D721Med (cell line): Measurements from ENCODE around the gene SPATA3.

Experiments
- DNase-seq: peaks from one replicate; pipeline ENCODE4 v3.0.0; 2011; ENCODE audit warnings: low spot score; ENCODE audit not compliant: insufficient read length
- FAIRE-seq: peaks from 2 replicates; lab custom pipeline; 2011; peaks lifted over from hg19 to GRCh38; lab: Jason Lieb, UNC
- CTCF ChIP-seq: IDR thresholded peaks from 2 replicates; pipeline ENCODE4 v1.5.1; 2012; ENCODE audit warnings: mild to moderate bottlenecking, control low read depth; ENCODE audit not compliant: insufficient read depth; ENCODE audit errors: missing control alignments

The SPATA3 gene

DNA sequence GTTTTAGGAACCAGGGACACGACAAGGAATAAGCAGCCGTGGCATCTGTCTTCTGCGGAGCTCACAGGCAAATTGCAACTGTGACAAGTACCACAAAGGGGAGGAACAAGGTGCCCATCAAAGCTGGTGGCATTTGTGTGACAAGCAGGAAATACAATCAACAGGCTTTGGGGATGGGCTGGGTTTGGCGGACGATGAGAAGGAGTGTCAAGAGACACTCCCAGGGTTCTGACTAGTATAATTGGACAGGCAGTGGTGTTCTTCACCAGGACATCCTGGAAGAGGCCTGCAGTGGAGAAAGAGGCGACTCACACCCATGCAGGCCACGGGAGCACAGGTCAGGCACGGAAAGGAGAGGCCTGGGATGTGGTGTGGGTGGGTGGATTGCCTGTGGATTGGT is 14.2 kb upstream of the SPATA3 start:
- no peak for FAIRE-seq
- no peak for TF ChIP-seq CTCF
- DNase-seq, result no peak

DNA sequence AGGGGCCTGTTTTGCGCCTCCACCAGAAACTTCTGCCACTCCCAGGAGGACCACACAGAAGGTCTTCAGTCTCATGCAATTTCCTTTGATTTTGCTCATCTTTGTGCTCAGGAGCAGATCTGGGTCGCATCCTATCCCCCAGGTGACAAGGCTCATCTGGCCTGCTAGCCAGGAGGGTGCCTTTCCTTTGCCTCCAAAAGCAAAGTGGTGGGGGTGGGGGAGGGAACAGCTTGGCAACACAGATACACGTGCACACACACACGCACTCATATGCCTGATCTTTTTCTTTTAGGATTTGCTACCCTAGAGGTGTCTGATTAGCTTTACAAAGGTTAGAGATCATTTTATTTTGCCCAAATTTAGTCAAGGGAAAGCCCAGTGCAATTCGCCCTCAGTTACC is 13.8 kb upstream of the SPATA3 start:
- no peak for TF ChIP-seq CTCF
- FAIRE-seq, result no peak
- no peak for DNase-seq

DNA sequence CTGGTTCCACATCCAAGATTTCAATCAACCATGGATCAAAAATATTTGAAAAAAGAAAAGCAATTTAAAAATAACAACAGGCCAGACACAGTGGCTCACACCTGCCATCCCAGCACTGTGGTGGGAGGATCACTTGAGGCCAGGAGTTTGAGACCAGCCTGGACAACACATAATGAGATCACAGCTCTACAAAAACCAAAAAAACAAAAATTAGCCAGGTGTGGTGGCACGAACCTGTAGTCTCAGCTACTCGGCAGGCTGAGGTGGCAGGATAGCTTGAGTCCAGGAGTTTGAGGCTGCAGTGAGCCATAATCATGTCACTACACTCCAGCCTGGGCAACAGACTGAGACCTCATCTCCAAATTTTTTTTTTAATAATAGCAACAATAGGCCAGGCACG is 13.4 kb upstream of the SPATA3 start:
- FAIRE-seq (no peak), DNase-seq (no peak)
- TF ChIP-seq CTCF, result no peak

- DNase-seq, result no peak
- no peak for TF ChIP-seq CTCF
- FAIRE-seq, result no peak
Observed at GRCh38 chr2:230983566-230983965, 12.4 kb upstream of the SPATA3 start.

- no peak for TF ChIP-seq CTCF
- no peak for DNase-seq
- no peak for FAIRE-seq
Observed at GRCh38 chr2:230984393-230985220, 11.3 kb upstream of the SPATA3 start.

GRCh38 chr2:230985519-230986231 is 10.2 kb upstream of the SPATA3 start:
- no peak for FAIRE-seq
- TF ChIP-seq CTCF, result no peak

More at GRCh38 chr2:230985519-230986231, 10.2 kb upstream of the SPATA3 start:
- DNase-seq, result no peak
